Stimulated activated CD8-positive, alpha-beta memory T cell treated with anti-CD3 and anti-CD28 coated beads, Interleukin-4, amount 100 ng/mL, for 48 hours (primary cell): ENCODE results near the gene FASTK.

ENCODE experiments used
- DNase-seq: peaks from one replicate; pipeline ENCODE4 v3.0.0-alpha.2; 2020

FASTK gene

DNA sequence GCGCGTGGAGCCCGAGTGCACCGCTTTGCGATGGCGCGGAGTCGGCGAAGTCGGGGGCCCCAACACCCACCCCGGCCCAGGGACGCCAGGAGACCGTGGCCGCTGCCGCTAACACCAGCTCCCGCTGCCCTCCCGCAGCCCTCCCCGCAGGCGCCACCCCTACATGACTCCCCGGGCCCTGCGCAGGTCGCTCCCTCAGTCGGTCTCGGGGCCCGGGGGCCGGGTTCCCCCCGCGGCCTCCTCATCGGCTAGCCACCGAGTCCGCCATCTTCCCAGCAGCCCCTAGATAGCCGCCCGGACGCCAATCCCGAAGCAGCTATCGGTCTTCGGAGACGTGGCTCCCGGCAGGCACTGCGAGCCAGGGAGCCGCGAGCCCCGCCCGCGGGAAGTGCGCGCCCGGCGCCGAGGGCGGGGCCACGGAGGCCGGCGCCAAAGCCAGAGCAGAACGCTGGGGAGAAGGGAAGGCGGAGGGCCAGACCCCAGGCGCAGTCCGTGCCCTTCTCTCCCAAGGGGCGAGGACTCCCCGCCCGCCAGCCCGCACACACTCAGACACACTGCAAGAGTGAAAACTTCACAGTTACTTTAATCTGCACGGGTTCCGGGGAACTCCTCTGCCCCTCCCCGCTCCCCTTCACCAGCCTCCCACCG is at the start of gene FASTK:
Gene FASTK (minus strand): TSS at position 288 of the 648 bp plus-strand sequence. CDS start 43 bp downstream, at position 245.
- peak; percentile 88 for DNase-seq

GRCh38 chr7:151129960-151130591 is 49.5 kb upstream of the FASTK start:
- DNase-seq, result no peak

GRCh38 chr7:151129117-151129959 is 48.7 kb upstream of the FASTK start:
- no peak for DNase-seq

- DNase-seq, result no peak
Measured at GRCh38 chr7:151128716-151129115, 48.1 kb upstream of the FASTK start.

GRCh38 chr7:151128144-151128543 is 47.5 kb upstream of the FASTK start:
- no peak for DNase-seq

GRCh38 chr7:151126491-151127137 is 46.0 kb upstream of the FASTK start:
- DNase-seq, result no peak

- no peak for DNase-seq
Measured at GRCh38 chr7:151125846-151126481, 45.4 kb upstream of the FASTK start.

GRCh38 chr7:151125470-151125845 is 44.8 kb upstream of the FASTK start:
- no peak for DNase-seq

DNA sequence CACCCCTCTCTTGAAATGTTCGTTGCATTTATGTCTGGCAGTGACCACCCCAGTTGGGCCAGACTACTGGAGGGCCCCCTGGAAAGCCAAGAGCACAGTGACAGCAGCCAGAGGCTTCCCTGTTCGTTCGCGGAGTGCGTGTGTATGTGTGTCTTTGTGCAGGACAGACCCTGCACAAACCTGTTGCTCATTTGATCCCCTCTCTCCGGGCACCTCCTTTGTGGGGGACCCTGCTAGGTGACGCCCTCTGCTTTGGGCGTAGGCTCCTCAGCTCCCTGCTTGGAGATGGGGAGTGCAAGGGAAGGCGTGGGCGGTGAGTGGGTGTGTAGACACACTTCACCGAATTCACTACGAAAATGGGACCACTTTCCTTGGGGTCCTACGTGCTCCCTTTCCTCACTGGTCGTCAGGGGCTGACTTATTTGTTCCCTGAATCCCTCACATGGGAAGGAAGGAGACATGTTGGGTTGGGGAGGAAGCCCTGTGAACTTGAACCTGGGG is 44.3 kb upstream of the FASTK start:
- DNase-seq, result no peak

DNA sequence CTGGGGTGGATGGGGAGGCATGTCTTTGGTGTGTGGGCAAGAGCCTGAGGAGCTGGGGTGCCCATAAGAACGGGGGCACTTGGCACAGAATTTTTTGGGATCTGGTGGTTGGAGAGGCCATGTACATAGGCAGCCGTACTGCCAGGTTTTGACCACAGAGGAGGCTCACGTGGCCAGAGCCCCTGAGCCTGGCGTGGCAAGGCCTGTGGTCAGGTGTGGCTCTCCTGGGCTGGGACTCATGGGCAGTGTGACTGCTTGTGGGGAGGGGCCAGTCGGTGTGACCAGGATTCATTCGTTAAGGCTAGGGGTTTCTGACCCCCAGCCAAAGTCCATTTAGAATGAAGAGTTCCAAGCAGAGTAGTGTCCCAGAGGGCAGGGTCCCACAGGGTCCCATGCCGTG is 43.9 kb upstream of the FASTK start:
- DNase-seq, result no peak

GRCh38 chr7:151123822-151124464 is 43.3 kb upstream of the FASTK start:
- DNase-seq, result peak; percentile 91

DNA sequence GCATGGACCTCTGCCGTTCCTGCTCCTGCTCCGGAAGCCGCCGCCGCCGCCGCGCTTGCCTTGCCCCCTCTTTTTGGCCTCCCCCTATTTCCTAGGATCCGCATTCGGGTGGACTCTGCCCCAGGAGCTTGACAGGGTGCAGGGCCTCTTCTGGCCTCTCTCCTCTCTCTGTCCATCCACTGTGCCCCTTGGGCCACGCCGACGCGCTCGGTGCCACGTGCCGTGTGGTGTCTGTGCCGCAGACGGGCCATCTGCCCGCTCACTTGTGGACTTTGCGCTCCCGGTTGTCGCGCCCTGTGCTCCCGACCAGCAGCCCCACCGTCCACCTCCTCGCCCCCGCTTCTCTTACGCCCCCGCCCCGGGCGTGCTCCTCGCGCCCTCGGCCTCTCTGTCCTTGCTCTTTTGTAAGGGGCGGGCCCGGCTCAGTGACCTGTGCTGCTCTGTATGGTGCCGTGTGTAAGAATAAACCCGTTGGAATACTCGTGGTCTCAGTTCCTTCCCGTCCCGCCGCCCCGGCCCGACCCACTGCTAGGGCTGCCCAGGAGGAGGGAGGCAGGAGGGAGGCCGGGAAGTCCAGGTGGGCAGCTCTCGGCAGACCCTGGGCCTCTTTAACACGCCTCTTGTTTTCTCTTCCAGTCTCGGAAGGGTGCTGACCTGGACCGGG is 42.7 kb upstream of the FASTK start:
- no peak for DNase-seq

GRCh38 chr7:151122796-151123157 is 42.2 kb upstream of the FASTK start:
- no peak for DNase-seq

GRCh38 chr7:151122276-151122675 is 41.7 kb upstream of the FASTK start:
- no peak for DNase-seq

GRCh38 chr7:151121380-151122170 is 41.0 kb upstream of the FASTK start:
- DNase-seq, result no peak

DNA sequence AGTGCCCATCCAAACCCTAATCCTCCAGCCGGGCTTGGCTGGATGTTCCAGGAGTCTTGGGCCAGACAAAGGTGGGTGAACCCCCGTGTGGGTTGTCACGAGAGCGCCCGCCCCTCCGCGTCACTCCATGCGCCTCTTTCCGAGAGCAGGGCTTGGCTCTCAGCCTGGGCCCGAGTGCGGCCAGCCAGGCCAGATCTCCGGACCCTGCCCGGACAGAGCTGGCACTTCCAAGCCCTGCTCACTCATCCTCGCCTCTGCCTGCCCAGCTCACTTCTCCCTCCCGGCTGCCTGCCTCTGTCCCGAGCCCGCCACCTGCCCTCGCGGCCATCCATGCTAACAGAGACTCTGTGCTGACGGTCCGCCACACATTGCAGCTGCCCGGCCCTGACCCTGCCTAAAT is 40.3 kb upstream of the FASTK start:
- DNase-seq, result no peak

DNA sequence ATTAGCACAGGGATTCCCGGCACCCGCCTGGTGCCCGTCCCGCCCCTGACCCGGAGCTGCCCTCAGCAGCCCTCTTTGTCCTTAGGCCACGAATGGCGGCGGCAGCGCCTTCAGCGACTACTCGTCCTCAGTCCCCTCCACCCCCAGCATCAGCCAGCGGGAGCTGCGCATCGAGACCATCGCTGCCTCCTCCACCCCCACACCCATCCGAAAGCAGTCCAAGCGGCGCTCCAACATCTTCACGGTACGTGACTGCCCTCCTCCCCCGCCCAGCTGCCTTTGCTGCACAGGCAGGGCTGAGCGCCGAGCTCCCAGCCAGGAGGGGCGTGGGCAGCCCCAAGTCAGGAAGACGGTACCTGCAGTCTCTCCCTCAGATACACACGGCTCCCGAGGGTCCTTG is 39.3 kb upstream of the FASTK start:
- DNase-seq, result no peak

GRCh38 chr7:151119055-151119415 is 38.4 kb upstream of the FASTK start:
- DNase-seq, result no peak

DNA sequence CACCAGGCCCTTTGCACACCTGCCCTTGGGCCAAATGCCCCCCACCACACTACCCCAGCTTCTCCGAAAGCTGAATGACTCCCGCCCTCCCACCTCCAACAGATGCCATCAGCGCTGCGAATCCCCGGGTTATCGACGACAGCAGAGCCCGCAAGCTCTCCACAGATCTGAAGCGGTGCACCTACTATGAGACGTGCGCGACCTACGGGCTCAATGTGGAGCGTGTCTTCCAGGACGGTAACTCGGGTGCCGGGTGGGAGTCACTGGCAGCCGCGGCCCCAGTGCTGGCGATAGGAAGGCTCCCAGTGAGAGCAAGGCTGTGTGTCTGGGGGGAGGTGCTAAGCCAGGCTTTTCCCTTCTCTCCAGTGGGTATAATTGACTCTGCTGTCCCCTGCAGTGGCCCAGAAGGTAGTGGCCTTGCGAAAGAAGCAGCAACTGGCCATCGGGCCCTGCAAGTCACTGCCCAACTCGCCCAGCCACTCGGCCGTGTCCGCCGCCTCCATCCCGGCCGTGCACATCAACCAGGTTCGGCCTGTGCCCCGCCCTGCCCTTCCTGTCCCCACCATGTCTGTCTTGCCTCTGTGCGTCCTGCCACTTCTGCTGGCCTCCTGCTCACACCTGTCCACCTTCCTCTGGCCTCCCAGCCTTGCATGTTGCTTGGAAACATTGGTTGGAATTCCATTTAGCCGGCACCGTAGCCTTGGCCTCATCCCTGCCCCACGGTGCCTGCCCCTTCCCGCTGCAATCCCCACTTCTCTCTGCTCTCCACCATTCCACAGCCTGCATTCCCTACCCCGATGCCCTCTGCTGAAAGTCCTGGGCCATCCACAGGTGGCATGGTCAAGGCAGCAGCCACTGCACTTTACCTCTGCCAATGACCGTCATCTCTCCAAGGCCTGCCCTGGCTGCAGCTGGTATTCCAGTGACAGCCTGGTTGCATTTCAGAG is 37.8 kb upstream of the FASTK start:
- no peak for DNase-seq

- DNase-seq, result peak; percentile 37
Measured at GRCh38 chr7:151117565-151117964, 37.0 kb upstream of the FASTK start.
